GM10266 (cell line): ENCODE results near the gene GFAP.

ENCODE experiments used
- DNase-seq: peaks from one replicate; pipeline ENCODE4 v3.0.0; 2012; ENCODE audit errors: extremely low spot score
- TF ChIP-seq, protein P1 (sequence below): IDR thresholded peaks from 2 replicates; pipeline ENCODE4 v1.5.1; 2012; ENCODE audit warnings: mild to moderate bottlenecking, low read depth; ENCODE audit not compliant: control insufficient read depth, insufficient read depth; ENCODE audit errors: missing control alignments

The GFAP gene

DNA sequence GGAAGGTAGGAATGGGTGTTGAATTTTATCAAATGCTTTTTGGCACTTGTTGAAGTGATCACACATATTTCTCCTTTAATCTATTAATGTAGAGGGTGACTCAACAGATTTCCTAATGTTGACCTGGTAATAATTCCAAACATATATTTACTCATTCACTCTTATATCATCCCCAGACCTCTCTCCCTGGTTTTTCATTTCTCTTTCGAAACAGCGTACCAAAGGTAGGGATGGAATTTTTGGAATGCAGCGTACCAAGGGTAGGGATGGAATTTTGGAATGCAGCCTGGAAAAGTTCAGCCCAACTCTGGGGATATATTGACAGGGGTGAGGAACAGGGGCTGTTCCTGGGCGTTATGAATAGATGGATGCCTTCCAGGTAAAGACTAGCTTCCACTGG is 25.0 kb upstream of the GFAP start:
- DNase-seq: no peak
- TF ChIP-seq, protein P1, sequence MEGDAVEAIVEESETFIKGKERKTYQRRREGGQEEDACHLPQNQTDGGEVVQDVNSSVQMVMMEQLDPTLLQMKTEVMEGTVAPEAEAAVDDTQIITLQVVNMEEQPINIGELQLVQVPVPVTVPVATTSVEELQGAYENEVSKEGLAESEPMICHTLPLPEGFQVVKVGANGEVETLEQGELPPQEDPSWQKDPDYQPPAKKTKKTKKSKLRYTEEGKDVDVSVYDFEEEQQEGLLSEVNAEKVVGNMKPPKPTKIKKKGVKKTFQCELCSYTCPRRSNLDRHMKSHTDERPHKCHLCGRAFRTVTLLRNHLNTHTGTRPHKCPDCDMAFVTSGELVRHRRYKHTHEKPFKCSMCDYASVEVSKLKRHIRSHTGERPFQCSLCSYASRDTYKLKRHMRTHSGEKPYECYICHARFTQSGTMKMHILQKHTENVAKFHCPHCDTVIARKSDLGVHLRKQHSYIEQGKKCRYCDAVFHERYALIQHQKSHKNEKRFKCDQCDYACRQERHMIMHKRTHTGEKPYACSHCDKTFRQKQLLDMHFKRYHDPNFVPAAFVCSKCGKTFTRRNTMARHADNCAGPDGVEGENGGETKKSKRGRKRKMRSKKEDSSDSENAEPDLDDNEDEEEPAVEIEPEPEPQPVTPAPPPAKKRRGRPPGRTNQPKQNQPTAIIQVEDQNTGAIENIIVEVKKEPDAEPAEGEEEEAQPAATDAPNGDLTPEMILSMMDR: no peak

DNA sequence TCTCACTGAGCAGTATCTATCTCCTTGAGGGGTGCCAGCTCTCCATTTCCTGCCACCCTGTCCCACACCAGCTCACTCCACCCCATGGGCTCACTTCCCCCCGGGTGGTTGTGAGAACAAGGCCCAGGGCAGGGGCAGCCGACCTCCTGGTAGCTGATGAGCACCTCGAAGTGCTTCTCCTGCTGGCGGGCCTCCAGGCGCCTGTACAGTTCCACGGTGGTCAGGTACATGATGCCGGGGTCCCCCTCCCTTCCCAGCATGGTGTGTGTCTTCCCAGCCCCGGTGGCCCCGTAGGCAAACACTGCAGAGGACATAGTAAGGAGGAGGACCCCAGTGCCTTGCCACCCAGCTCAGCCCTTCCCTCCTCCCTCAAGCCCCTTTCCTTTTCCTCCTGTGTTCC is 19.8 kb upstream of the GFAP start:
- TF ChIP-seq, protein P1: no peak
- DNase-seq: no peak

DNA sequence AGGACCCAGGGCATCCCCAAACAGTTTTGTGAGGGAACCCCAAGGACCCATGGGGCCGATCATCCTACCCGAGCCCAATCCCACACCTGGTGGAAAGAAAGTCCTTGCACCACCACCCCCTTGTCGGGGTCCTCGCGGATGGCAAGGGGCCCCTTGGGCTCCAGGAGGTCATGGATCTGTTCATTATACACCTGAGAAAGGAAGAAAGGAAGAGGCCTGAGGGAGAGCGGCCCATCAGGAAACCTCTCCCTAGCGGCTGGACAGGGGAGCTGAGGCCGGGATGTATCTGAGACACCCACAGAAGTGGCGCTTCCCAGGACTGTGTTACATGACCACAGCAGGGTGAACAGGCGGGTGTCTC is 19.4 kb upstream of the GFAP start:
- no peak for DNase-seq
- TF ChIP-seq, protein P1: no peak

DNA sequence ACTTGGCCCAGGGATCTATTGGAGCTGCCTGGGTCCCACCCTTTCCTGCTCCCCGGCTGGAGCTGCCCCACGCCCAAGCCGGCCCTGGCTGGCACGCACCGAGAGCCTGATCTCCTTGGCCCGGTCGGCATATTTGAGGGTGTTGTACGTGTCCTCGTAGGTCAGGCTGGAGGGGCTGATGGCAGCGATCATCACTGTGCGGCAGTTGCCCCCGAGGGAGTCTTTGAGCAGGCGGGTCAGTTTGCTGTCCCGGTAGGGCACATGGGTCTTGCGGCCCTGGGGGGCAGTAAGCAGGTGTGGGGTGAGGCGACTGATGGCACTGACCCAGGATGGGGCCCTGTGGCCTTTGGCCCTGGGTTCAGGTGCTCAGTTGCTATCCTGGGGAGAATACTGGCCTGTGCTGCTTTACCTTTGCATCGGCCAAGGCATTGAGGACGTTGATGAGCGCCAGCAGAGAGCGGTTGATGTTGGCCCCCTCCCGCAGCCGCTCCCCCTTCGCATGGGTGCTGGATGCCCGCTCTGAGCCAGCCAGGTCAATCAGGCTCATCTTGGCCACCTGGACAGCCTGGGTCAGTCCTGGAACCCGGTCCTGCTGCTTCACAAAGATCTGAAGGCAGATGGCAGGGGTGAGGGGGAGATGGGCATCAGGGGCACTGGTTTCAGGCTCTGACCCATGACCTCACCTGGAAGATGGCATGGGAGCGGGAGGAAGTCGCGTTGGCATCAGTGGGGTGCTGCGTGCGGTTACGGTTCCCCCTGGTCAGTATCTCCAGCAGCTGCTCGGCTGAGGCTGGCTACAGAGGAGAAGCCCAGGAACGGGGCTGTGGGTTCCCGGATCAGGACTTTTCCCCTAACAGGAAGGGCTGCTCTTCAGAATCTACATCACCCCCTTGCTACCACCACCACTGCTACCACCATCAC is 18.8 kb upstream of the GFAP start:
- no peak for DNase-seq
- TF ChIP-seq, protein P1: no peak

DNA sequence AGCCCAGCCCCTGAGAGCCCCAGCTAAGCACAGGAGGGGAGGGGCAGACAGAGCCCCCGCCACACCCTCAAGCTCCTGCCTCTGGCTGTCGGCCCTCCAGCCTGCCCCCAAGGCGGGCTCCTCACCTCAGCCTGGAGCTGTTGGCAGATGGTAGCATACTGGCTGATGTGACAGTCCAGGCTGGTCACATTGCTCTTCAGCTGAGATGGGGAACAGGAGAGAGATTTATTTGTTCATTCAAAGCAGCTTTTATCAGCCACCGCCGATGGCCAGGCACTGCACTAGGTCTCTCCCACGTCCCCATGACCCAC is 17.4 kb upstream of the GFAP start:
- no peak for DNase-seq
- TF ChIP-seq, protein P1: no peak

DNA sequence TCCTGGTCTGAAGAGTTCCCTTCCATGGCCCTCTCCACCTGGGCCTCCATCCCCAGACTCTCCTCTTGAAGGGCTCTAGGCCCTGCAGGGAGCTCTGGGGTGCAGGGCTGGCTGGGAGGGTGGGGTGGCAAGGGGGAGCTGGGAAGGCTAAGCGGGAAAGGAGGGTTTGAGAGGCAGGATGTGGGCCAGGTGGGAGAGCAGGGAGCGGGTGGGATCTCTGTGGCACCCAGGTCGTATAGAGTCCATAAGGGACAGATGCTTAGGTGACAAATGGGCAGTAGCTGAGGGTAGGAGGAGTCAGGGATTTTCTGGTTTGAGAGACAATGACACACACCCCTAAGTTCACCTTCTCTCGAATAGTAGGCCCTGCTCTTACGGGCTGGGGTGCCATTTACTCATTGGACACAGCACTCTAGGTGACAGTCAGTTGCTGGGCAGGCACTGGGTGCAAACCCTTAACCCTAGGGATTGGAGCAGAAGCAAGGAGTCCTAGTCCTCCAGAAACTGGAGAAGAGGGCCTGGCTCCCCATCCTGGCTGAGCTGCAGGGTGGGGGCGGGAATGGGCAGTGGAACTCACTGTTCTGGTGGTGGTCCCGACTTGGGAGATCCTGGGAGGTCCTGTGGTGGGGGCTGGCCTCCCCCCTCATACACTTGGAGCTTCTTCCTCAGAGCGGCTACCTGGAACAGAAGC is 16.9 kb upstream of the GFAP start:
- TF ChIP-seq, protein P1: no peak
- no peak for DNase-seq

DNA sequence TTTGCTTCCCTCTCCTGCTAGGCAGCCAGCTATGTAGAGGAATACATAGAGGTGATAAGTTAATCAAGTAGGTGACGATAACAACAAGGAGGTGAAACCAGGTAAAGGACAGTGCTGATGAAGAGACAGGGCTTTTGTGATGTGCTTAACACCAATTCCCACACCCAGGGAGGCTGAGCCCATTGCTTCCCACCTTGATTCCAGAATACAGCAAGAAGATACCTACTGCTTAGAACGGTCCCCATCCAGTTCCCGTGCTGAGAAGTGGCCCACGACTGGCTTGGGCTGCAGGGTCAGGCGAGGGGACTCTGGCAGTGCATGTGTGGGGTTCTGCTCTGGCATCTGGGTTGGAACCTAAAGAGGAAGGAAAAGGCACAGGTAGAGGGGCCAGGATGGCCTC is 16.1 kb upstream of the GFAP start:
- DNase-seq: no peak
- TF ChIP-seq, protein P1: no peak
